Measurements from ENCODE around the gene ARMH4.

The ARMH4 gene

GRCh38 chr14:58152014-58152857, at the start of gene ARMH4:
TSS of gene ARMH4 (minus strand) at chr14:58152213. CDS start at chr14:58139358, 12,855 bp downstream.
- DNase-seq = peak; percentile 86

- DNase-seq = no peak
Observed at GRCh38 chr14:58200846-58201245, 48.8 kb upstream of the ARMH4 start.

- DNase-seq = no peak
Observed at GRCh38 chr14:58200480-58200841, 48.4 kb upstream of the ARMH4 start.

GRCh38 chr14:58199726-58200479, 47.9 kb upstream of the ARMH4 start, which contains the start of gene ACTR10:
TSS of gene ACTR10 (plus strand) at chr14:58200149. CDS start at chr14:58200218, 69 bp downstream.
- peak; percentile 86 for DNase-seq

- no peak for DNase-seq
Observed at GRCh38 chr14:58198086-58198485, 46.1 kb upstream of the ARMH4 start.

GRCh38 chr14:58196198-58196597, 44.2 kb upstream of the ARMH4 start:
- DNase-seq = no peak

GRCh38 chr14:58193542-58193941, 41.5 kb upstream of the ARMH4 start:
- DNase-seq = no peak

- DNase-seq = no peak
Observed at GRCh38 chr14:58191763-58192601, 40.0 kb upstream of the ARMH4 start.

GRCh38 chr14:58189176-58189575, 37.2 kb upstream of the ARMH4 start:
- no peak for DNase-seq

GRCh38 chr14:58177125-58177524, 25.1 kb upstream of the ARMH4 start:
- peak; percentile 10 for DNase-seq

- DNase-seq = peak; percentile 87
Observed at GRCh38 chr14:58171090-58171489, 19.1 kb upstream of the ARMH4 start.

- no peak for DNase-seq
Observed at GRCh38 chr14:58167891-58168290, 15.9 kb upstream of the ARMH4 start.

- no peak for DNase-seq
Observed at GRCh38 chr14:58167057-58167456, 15.0 kb upstream of the ARMH4 start.

- peak; percentile 74 for DNase-seq
Observed at GRCh38 chr14:58166005-58166983, 14.3 kb upstream of the ARMH4 start.

GRCh38 chr14:58160561-58160960, 8.5 kb upstream of the ARMH4 start:
- DNase-seq = no peak

GRCh38 chr14:58151133-58152013, 640 bp downstream of the ARMH4 start:
- peak; percentile 13 for DNase-seq

- no peak for DNase-seq
Observed at GRCh38 chr14:58150243-58150805, 1.7 kb downstream of the ARMH4 start.

GRCh38 chr14:58149196-58149595, 2.8 kb downstream of the ARMH4 start:
- no peak for DNase-seq

GRCh38 chr14:58146399-58146798, 5.6 kb downstream of the ARMH4 start:
- DNase-seq = no peak

GRCh38 chr14:58145936-58146335, 6.1 kb downstream of the ARMH4 start:
- no peak for DNase-seq

Measured in NCI-H1436 (cell line).